ENCODE results near the gene TBPL2.
"Not testable (repeated sequence)": the region's sequence is repeated elsewhere in the genome, so short reads cannot be mapped to it uniquely, and the experiment has no call there.

The TBPL2 gene

GRCh38 chr14:55399852-55400251, 40.6 kb downstream of the TBPL2 start:
- DNase-seq: no peak

GRCh38 chr14:55399183-55399582, 41.2 kb downstream of the TBPL2 start:
- DNase-seq: no peak

GRCh38 chr14:55398679-55399078, 41.7 kb downstream of the TBPL2 start:
- DNase-seq: no peak

- DNase-seq: no peak
These were observed 51.1 kb downstream of the TBPL2 start for GRCh38 chr14:55389330-55389729.

- DNase-seq: no peak
These were observed 52.3 kb downstream of the TBPL2 start for GRCh38 chr14:55388160-55388559.

GRCh38 chr14:55387121-55387520, 53.3 kb downstream of the TBPL2 start:
- DNase-seq: no peak

- no peak for DNase-seq
These were observed 54.2 kb downstream of the TBPL2 start for GRCh38 chr14:55386037-55386808.

GRCh38 chr14:55384536-55384935, 55.9 kb downstream of the TBPL2 start:
- no peak for DNase-seq

GRCh38 chr14:55383541-55384140, 56.8 kb downstream of the TBPL2 start:
- DNase-seq: no peak

- not testable (repeated sequence) for DNase-seq
These were observed 57.4 kb downstream of the TBPL2 start for GRCh38 chr14:55383056-55383466.

- no peak for DNase-seq
These were observed 57.9 kb downstream of the TBPL2 start for GRCh38 chr14:55382483-55382882.

- no peak for DNase-seq
These were observed 58.9 kb downstream of the TBPL2 start for GRCh38 chr14:55381561-55381960.

- no peak for DNase-seq
These were observed 59.4 kb downstream of the TBPL2 start for GRCh38 chr14:55381040-55381439.

- DNase-seq: no peak
These were observed 63.2 kb downstream of the TBPL2 start for GRCh38 chr14:55377236-55377635.

- DNase-seq: no peak
These were observed 65.6 kb downstream of the TBPL2 start for GRCh38 chr14:55374771-55375170.

GRCh38 chr14:55373784-55374705, 66.4 kb downstream of the TBPL2 start:
- no peak for DNase-seq

GRCh38 chr14:55372825-55373224, 67.6 kb downstream of the TBPL2 start:
- no peak for DNase-seq

- DNase-seq: no peak
These were observed 68.0 kb downstream of the TBPL2 start for GRCh38 chr14:55372423-55372822.

- DNase-seq: no peak
These were observed 69.4 kb downstream of the TBPL2 start for GRCh38 chr14:55370883-55371455.

- no peak for DNase-seq
These were observed 74.1 kb downstream of the TBPL2 start for GRCh38 chr14:55366271-55366670.
